NCI-H226 (cell line): ENCODE data around the gene MGAT5.
A peak's percentile ranks its signal among the peaks of the same experiment; 100 is the strongest.

Experiments used
- DNase-seq: peaks from one replicate; pipeline ENCODE4 v3.0.0-alpha.2; 2015

The MGAT5 gene

GRCh38 chr2:134344954-134345697 lies 91.3 kb downstream of the MGAT5 start:
- no peak for DNase-seq

- no peak for DNase-seq
These were observed 92.3 kb downstream of the MGAT5 start for GRCh38 chr2:134346141-134346540.

DNA sequence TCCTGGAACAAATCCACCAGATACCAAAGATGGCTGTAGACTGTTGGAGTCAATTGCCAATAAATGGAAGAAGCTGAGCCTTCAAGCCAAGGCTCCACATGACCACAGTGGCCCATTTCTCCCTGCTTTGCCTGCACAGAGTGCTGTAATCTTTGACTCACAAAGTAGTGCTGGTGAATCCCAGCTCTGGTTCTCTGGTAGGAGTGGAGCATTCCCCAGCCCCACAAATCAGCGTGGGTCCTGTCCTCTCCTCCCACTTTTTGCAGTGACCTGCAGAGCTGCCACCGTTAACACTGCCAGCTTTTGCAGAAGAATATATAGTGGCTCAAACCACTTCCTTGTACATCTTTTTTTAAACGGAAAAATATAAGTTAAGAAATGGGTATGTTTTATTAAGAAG lies 93.9 kb downstream of the MGAT5 start:
- DNase-seq, result no peak

GRCh38 chr2:134348239-134348638 lies 94.4 kb downstream of the MGAT5 start:
- no peak for DNase-seq

GRCh38 chr2:134348760-134349159 lies 94.9 kb downstream of the MGAT5 start:
- DNase-seq, result no peak

GRCh38 chr2:134351016-134351415 lies 97.1 kb downstream of the MGAT5 start:
- no peak for DNase-seq

DNA sequence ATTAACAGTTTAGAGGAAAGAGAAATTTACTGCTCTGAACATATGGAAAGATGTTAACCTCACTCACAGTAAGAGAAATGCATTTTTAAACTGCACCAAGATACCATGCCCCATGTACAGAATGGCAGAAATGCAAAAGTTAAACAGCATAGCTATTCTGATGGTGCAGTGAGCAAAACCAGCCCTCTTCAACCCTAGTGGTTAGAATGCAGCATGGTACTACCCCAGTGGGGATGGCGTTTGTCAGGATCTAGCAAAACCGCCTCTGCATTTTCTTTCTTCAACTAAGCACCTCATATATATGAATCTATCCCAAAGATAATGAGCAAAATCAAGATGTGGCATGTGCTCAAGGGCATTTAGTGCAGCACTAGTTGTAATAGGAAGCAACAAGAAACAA lies 98.0 kb downstream of the MGAT5 start:
- DNase-seq, result no peak

DNA sequence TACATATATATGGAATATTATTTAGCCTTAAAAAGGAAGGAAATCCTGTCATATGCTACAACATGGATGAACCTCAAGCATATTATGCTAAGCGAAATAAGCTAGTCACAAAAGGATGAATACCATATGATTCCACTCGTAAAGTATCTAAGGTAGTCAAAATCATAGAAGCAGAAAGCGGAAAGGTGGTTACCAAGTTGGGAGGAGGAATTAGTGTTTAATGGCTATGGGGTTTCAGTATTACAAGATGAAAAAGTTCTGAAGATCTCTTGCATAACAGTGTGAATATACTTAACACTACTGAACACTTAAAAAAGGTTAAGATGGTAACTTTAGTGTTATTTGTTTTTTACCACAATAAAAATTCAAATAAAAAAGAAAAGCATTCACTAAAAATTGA lies 99.0 kb downstream of the MGAT5 start:
- no peak for DNase-seq

DNA sequence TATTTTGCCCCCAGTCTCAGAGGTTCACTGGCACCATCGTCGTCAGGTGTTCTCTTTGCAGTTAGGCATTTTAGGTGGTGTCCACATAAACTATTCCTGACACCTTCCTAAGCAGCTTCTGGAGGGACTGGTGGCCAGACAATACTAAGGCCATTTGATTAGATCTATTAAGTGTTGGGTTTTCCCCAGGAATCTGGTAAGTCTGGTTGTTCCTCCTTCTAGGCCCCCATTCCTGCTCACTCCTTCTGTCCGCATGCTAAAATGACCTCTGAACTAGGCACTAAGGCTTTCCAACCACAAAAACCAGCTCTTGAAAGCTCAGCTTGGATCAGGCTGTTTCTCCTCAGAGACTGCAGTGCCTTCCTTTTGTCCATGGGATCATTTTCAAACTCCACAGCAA lies 100.7 kb downstream of the MGAT5 start:
- DNase-seq, result no peak

DNA sequence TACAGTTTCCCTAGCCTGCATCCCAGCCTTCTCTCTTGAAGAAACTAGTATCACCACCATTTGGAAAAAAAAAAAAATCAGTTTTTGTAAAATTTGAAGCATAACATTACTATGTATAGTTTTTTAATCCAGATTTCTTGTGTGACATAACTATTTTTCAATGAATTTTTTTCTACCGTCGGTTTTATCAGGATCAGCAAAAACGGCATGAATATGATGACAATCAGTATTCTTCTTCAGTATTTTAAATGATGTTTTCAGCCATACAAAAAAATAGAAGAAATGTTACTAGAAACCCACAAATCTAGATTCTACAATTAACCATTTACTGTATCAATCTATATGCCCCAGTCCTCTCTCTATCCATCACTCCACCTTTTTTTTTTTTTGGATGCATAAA lies 103.9 kb downstream of the MGAT5 start:
- DNase-seq, result no peak

- no peak for DNase-seq
These were observed 105.7 kb downstream of the MGAT5 start for GRCh38 chr2:134359367-134360081.

GRCh38 chr2:134360745-134361487 lies 107.0 kb downstream of the MGAT5 start:
- no peak for DNase-seq

DNA sequence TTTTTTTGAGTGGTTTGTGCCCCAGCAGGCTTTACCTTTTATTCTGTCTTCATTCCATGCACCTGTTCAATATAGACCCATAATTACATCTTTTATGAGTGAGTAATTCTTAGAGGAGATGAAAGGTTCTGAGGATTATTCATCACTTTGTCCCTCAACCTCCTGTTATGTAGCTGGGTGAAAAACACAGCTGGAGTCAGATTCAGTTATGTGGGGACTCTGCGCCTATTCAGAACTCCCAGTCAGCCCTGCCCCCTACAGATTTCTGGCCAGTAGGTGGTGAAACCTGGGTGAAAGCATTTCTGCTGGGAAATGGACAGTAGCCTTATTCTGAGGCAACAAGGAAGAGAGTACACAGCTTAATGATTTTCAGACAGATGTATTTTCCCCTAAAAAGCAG lies 107.8 kb downstream of the MGAT5 start:
- no peak for DNase-seq

DNA sequence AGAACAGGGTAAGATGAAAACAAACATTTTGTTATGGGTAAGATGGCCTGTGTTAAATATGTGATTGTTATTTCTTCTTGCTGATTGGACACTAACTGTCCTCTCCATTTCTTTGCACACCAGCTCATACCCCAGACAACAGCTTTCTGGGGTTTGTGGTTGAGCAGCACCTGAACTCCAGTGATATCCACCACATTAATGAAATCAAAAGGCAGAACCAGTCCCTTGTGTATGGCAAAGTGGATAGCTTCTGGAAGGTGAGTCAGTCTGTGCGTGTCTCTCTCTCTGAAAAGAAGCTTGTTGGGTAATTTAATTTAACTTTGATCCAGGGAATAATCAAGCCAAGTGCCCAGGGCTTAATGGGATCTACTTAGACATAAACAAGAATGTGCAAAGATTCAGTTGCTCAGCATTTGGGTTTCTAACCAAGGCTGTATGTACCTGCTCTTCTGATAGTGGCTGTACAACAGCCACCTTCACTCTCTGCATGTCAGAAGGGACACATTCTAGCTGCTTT lies 108.3 kb downstream of the MGAT5 start:
- DNase-seq, result no peak

DNA sequence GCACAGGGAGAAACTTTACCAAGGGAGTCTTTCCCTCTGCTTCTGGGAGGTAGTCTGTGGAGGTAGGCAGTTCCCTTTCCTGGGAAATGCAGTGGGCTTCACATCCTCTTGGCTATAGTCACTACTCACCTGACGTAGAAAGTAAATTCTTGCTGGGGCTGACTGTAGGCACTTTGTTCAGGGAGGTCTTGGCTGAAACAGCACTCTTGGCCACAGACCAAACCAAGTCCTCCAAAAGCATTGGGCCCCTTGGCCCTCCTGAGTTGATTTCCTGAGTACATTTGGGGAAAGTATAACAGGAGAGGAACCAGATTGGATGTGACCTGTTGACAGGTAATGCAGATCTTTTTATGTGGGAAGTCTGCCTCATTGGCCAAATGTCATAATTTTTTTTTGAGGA lies 108.9 kb downstream of the MGAT5 start:
- DNase-seq, result no peak

GRCh38 chr2:134365356-134365755 lies 111.5 kb downstream of the MGAT5 start:
- peak; percentile 16 for DNase-seq

DNA sequence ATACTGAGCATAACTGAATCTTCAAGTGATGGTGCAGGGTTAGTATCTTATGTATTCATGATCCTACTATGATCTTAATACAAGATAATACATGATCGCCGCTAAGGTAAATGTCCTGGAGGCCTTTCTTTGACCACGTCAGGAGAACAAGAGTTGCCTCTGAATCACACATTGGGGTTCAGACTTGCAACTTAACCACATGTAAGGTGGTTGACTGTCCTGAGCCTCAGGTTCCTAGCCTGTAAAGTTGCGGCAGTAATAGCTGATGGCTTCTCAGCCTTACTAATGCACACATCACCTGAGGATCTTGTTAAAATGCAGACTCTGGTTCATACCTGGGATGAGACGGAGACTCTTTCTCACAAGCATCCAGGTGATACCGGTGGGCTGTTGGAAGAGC lies 112.5 kb downstream of the MGAT5 start:
- no peak for DNase-seq

GRCh38 chr2:134367213-134367612 lies 113.3 kb downstream of the MGAT5 start:
- DNase-seq, result no peak

GRCh38 chr2:134368009-134368817 lies 114.3 kb downstream of the MGAT5 start:
- peak; percentile 26 for DNase-seq

DNA sequence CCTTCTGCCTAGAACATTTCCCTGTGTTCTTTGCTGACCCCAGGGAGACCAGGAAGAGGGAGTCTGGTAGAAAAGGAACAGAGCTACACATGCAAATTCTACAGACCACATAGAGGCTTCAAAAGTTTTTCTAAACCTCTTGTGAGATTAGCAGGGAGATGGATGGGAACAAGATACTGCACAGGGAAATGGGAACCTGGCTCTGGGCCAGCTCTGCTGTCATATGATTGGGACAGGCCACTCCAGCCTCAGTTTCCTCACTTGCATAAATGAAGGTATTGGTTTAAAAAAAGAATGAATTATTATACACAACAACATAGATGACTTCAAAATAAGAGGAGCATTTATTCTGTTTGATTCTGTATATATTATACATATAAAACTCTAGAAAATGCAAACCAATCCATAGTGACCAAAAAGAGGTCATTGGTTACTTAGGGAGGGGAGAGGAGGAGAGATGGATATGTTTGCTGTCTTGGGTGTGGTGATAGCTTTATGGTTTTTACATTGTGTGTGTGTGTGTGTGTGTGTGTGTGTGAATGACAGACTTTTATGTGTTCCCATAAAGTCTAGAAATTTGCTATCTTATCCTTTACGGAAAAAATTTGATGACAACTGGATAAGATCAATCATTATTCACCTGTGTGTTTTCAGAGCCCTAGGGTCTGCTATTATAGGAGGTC lies 115.5 kb downstream of the MGAT5 start:
- DNase-seq, result no peak

GRCh38 chr2:134370655-134371445 lies 117.0 kb downstream of the MGAT5 start:
- DNase-seq, result no peak
